BLaER1 treated with 17β-estradiol and CSF1 and Interleukin-3, amounts not matched to agents 10 nM and 100 nM (cell line): ENCODE results near the gene PRPF19.

Experiments
- H3K27ac ChIP-seq, 11 experiments: shearing (Covaris generic); formaldehyde crosslinking; 2 replicates each; pipeline ENCODE4 v1.8.1; 2022
- H3K27me3 ChIP-seq, 11 experiments: shearing (Covaris generic); formaldehyde crosslinking; 2 replicates each; pipeline ENCODE4 v1.8.1; 2022
- H3K36me3 ChIP-seq, 11 experiments: shearing (Covaris generic); formaldehyde crosslinking; 2 replicates each; pipeline ENCODE4 v1.8.1; 2022
- H3K4me1 ChIP-seq, 10 experiments: shearing (Covaris generic); formaldehyde crosslinking; 2 replicates each; pipeline ENCODE4 v1.8.1; 2022
- H3K4me2 ChIP-seq, 11 experiments: shearing (Covaris generic); formaldehyde crosslinking; 2 replicates each; pipeline ENCODE4 v1.8.1; 2022
- H3K4me3 ChIP-seq, 10 experiments: shearing (Covaris generic); formaldehyde crosslinking; 2 replicates each; pipeline ENCODE4 v1.8.1; 2022
- H3K9ac ChIP-seq, 11 experiments: shearing (Covaris generic); formaldehyde crosslinking; 2 replicates each; pipeline ENCODE4 v1.8.1; 2022
- H3K9me3 ChIP-seq, 11 experiments: shearing (Covaris generic); formaldehyde crosslinking; replicated peaks in 1 of 11; 2 replicates each; pipeline ENCODE4 v1.8.1; 2022
- H4K20me1 ChIP-seq, 11 experiments: shearing (Covaris generic); formaldehyde crosslinking; 2 replicates each; pipeline ENCODE4 v1.8.1; 2022
- Cebpa-rat ChIP-seq, 11 experiments: shearing (Covaris generic); IDR thresholded peaks; 2 replicates each; pipeline ENCODE4 v1.8.1; 2022

PRPF19 gene

DNA sequence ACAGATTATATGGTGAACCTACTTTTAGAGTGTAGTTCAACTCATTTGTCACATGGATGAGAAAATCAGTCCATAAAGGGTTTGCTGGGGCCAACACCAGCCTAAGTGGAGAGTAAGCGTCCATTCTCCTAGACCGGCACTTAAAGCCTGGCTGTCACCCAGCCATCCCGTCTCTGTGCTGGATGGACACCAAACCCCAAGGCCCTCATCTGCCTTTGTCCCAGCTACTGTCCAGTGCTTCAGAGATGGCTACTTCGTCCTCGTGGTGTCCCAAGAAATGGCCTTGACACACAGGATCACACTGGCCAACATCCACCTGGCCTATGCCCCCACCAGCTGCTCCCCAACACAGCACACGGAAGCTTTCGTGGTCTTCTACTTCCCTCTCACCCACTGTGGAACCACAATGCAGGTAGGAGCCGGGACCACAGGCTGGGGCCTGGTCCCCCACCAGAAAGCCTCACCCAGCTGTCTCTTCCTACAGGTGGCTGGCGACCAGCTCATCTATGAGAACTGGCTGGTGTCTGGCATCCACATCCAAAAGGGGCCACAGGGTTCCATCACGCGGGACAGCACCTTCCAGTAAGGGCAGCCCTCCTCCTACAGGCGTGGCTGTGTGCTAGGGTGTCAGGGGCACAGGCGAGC, 35.5 kb downstream of the PRPF19 start:
- H3K4me3 ChIP-seq = no peak overlapping the region
- no peaks in the 10 kb centered on the region for H3K9me3 ChIP-seq
- peaks cover 0 to 13% (median 0%) of the 10 kb centered on the region in 11 experiments; a peak in 5 of 22 replicates for H3K36me3 ChIP-seq
- H4K20me1 ChIP-seq = peaks cover 0 to 4% (median 0%) of the 10 kb centered on the region in 11 experiments; a peak in 1 of 22 replicates
- no peaks in the 10 kb centered on the region for H3K27me3 ChIP-seq
- H3K9ac ChIP-seq = peak overlapping the region in 3 of 11 experiments; percentile 4 to 42 (median 11); a peak in 5 of 22 replicates
- peaks cover 30 to 77% (median 72%) of the 10 kb centered on the region in 10 experiments for H3K4me1 ChIP-seq
- peak overlapping the region in 7 of 11 experiments; percentile 35 to 65 (median 59); a peak in 12 of 22 replicates for H3K27ac ChIP-seq
- TF ChIP-seq Cebpa-rat (IDR thresholded peaks at IDR 0.05) = no peak
- H3K4me2 ChIP-seq = peak overlapping the region; percentile 62 to 88 (median 75); a peak in 20 of 22 replicates

DNA sequence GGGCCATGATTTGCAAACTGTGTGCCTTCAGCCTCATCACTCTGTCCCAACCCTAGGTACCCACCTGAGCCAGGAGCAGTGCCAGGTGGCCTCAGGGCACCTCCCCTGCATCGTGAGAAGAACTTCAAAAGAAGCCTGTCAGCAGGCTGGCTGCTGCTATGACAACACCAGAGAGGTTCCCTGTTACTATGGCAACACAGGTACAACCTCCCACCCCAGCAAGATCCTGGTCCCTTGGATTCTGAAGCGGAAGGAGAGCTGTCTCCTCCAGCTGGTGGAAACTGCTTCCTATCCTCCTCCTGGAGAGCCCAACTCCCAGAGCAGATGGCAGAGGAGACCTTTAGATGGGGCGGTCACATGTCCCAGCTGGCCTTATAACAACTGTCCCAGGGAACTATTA, 36.1 kb downstream of the PRPF19 start:
- H3K9ac ChIP-seq = no peak overlapping the region
- H3K27ac ChIP-seq = no peak overlapping the region
- H3K4me3 ChIP-seq = no peak overlapping the region
- no peaks in the 10 kb centered on the region for H3K27me3 ChIP-seq
- H3K4me1 ChIP-seq = peaks cover 30 to 80% (median 74%) of the 10 kb centered on the region in 10 experiments
- no peaks in the 10 kb centered on the region for H3K9me3 ChIP-seq
- peaks cover 0 to 10% (median 0%) of the 10 kb centered on the region in 11 experiments; a peak in 5 of 22 replicates for H3K36me3 ChIP-seq
- peak overlapping the region in 7 of 11 experiments; percentile 72 to 88 (median 81); a peak in 12 of 22 replicates for H3K4me2 ChIP-seq
- H4K20me1 ChIP-seq = peaks cover 0 to 4% (median 0%) of the 10 kb centered on the region in 11 experiments; a peak in 1 of 22 replicates
- no peak for TF ChIP-seq Cebpa-rat (IDR thresholded peaks at IDR 0.05)

DNA sequence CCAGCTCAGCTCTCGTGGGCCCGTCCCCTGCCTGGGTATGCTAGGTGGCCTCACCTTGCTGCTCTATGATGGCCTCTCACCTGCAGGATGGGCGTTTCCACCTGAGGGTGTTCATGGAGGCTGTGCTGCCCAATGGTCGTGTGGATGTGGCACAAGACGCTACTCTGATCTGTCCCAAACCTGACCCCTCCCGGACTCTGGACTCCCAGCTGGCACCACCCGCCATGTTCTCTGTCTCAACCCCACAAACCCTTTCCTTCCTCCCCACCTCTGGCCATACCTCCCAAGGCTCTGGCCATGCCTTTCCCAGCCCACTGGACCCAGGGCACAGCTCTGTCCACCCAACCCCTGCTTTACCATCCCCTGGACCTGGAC, 36.9 kb downstream of the PRPF19 start:
- Histone ChIP-seq H3K27me3 (no peaks in the 10 kb centered on the region), H3K36me3 (peaks cover 0 to 3% (median 0%) of the 10 kb centered on the region in 11 experiments; a peak in 1 of 22 replicates), H3K4me2 (peak overlapping the region in 9 of 11 experiments; percentile 25 to 91 (median 69); a peak in 12 of 22 replicates), H3K9ac (no peak overlapping the region), H3K4me3 (no peak overlapping the region), H3K4me1 (peaks cover 30 to 88% (median 82%) of the 10 kb centered on the region in 10 experiments), H3K9me3 (no peaks in the 10 kb centered on the region), H3K27ac (no peak overlapping the region), H4K20me1 (peaks cover 0 to 4% (median 0%) of the 10 kb centered on the region in 11 experiments; a peak in 1 of 22 replicates)
- no peak for TF ChIP-seq Cebpa-rat (IDR thresholded peaks at IDR 0.05)

GRCh38 chr11:60868682-60869450, 37.5 kb downstream of the PRPF19 start:
- no peak overlapping the region for H3K27ac ChIP-seq
- no peaks in the 10 kb centered on the region for H3K36me3 ChIP-seq
- H3K27me3 ChIP-seq = no peaks in the 10 kb centered on the region
- H3K4me2 ChIP-seq = peak overlapping the region in 10 of 11 experiments; percentile 4 to 91 (median 67); a peak in 18 of 22 replicates
- H4K20me1 ChIP-seq = no peaks in the 10 kb centered on the region; a peak in 1 of 22 replicates
- no peak for TF ChIP-seq Cebpa-rat (IDR thresholded peaks at IDR 0.05)
- H3K9ac ChIP-seq = no peak overlapping the region
- no peaks in the 10 kb centered on the region for H3K9me3 ChIP-seq
- H3K4me3 ChIP-seq = no peak overlapping the region
- H3K4me1 ChIP-seq = peaks cover 30 to 94% (median 88%) of the 10 kb centered on the region in 10 experiments

GRCh38 chr11:60867871-60868681, 38.3 kb downstream of the PRPF19 start:
- TF ChIP-seq Cebpa-rat (IDR thresholded peaks at IDR 0.05) = no peak; a peak in 1 of 22 replicates

GRCh38 chr11:60866911-60867870, 39.2 kb downstream of the PRPF19 start, which contains the start of gene ZP1:
TSS of gene ZP1 (plus strand) at chr11:60867542. CDS start at chr11:60867562, 20 bp downstream.
- H3K4me3 ChIP-seq = no peak within 1 kb of the TSS
- no peak for TF ChIP-seq Cebpa-rat (IDR thresholded peaks at IDR 0.05)
- H3K27me3 ChIP-seq = no peaks in the 10 kb centered on the region
- no peaks in the 10 kb centered on the region for H3K9me3 ChIP-seq
- no peaks in the 10 kb centered on the region for H3K36me3 ChIP-seq
- H3K4me1 ChIP-seq = peaks cover 15 to 93% (median 77%) of the 10 kb centered on the region in 10 experiments
- peak within 1 kb of the TSS in 9 of 11 experiments; percentile 25 to 91 (median 69); a peak in 19 of 22 replicates for H3K4me2 ChIP-seq
- H4K20me1 ChIP-seq = no peaks in the 10 kb centered on the region; a peak in 1 of 22 replicates
- H3K9ac ChIP-seq = peak within 1 kb of the TSS in 6 of 11 experiments; percentile 25 to 57 (median 43); a peak in 10 of 22 replicates
- H3K27ac ChIP-seq = peak within 1 kb of the TSS in 7 of 11 experiments; percentile 8 to 65 (median 43); a peak in 12 of 22 replicates

More at GRCh38 chr11:60867871-60868681, 38.3 kb downstream of the PRPF19 start:
- Histone ChIP-seq H3K4me2 (peak overlapping the region in 10 of 11 experiments; percentile 4 to 91 (median 67); a peak in 18 of 22 replicates), H4K20me1 (no peaks in the 10 kb centered on the region; a peak in 1 of 22 replicates), H3K9ac (peak overlapping the region in 5 of 11 experiments; percentile 25 to 57 (median 43); a peak in 8 of 22 replicates), H3K27ac (peak overlapping the region in 5 of 11 experiments; percentile 8 to 65 (median 50); a peak in 8 of 22 replicates), H3K27me3 (no peaks in the 10 kb centered on the region), H3K4me1 (peaks cover 24 to 94% (median 82%) of the 10 kb centered on the region in 10 experiments), H3K36me3 (no peaks in the 10 kb centered on the region), H3K4me3 (no peak overlapping the region), H3K9me3 (no peaks in the 10 kb centered on the region)

GRCh38 chr11:60864856-60865513, 41.4 kb downstream of the PRPF19 start:
- Histone ChIP-seq H3K9me3 (no peaks in the 10 kb centered on the region), H3K27me3 (peaks cover 0 to 3% (median 0%) of the 10 kb centered on the region in 11 experiments; a peak in 1 of 22 replicates), H3K36me3 (no peaks in the 10 kb centered on the region), H4K20me1 (no peaks in the 10 kb centered on the region; a peak in 1 of 22 replicates), H3K27ac (peak overlapping the region in 4 of 11 experiments; percentile 9 to 33 (median 24); a peak in 4 of 22 replicates), H3K9ac (0 out of 22 replicates have a peak overlapping the region, but pooled peaks of 1 of the 11 experiments have one; percentile 8), H3K4me2 (peak overlapping the region in 9 of 11 experiments; percentile 39 to 65 (median 49); a peak in 18 of 22 replicates), H3K4me1 (peaks cover 20 to 91% (median 77%) of the 10 kb centered on the region in 10 experiments), H3K4me3 (no peak overlapping the region)
- TF ChIP-seq Cebpa-rat (IDR thresholded peaks at IDR 0.05) = no peak
